ENCODE results near the gene DCUN1D2. TPM values are rescaled to one million over a fixed set of nuclear protein-coding genes. Genes with fewer than 3 reads are reported as not detected.

Gene DCUN1D2
- total RNA-seq, 6 donors from 2014 or later = 10.1 to 53.4 (median 26.5) TPM

DNA sequence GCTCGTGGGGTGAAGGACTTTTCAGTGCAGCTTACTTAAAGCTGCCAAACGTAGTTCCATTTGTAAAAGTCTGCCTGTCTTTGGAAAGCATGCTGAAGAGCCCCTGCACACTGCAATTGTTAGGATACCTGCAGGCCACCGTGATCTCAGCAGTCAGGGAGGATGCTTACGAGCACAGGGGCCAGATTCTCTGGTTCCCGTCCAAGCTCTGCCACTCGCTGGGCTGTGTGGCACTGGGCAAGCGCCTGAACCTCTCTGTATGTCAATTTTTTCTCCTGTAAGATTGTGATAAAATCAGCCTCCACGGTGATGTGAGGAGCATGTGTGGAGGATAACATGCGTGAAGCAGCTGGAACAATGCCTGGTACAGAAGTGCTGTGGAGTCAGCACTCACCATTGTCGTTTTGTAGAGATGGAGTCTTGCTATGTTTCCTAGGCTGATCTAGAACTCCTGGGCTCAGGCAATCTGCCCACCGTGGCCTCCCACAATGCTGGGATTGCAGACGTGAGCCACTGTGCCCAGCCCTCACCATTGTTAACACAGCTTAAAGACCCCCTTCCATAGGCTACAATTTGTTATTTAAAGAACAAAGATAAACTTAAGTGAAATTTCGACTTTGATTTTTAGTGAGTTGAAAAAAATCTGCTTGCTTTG lies 40.7 kb downstream of the DCUN1D2 start:
- Histone ChIP-seq H3K36me3 (peaks cover 0 to 13% (median 6%) of the 10 kb centered on the region in 4 donors), H3K4me1 (peaks cover 3 to 10% (median 8%) of the 10 kb centered on the region in 4 donors), H3K4me3 (peak overlapping the region in 3 of 4 donors; percentile 38 to 53 (median 48)), H3K9me3 (no peaks in the 10 kb centered on the region), H3K27ac (peak overlapping the region; percentile 71 to 81 (median 78)), H3K27me3 (no peaks in the 10 kb centered on the region)
- no peak for DNase-seq
- no peak for ATAC-seq (ENCODE audit: low FRiP score in 2 of 2)
- TF ChIP-seq POLR2AphosphoS5 (IDR thresholded peaks at IDR 0.05) (no peak), POLR2A (IDR thresholded peaks at IDR 0.05) (no peak), EP300 (IDR thresholded peaks at IDR 0.05) (no peak)
- TF ChIP-seq, protein P1, sequence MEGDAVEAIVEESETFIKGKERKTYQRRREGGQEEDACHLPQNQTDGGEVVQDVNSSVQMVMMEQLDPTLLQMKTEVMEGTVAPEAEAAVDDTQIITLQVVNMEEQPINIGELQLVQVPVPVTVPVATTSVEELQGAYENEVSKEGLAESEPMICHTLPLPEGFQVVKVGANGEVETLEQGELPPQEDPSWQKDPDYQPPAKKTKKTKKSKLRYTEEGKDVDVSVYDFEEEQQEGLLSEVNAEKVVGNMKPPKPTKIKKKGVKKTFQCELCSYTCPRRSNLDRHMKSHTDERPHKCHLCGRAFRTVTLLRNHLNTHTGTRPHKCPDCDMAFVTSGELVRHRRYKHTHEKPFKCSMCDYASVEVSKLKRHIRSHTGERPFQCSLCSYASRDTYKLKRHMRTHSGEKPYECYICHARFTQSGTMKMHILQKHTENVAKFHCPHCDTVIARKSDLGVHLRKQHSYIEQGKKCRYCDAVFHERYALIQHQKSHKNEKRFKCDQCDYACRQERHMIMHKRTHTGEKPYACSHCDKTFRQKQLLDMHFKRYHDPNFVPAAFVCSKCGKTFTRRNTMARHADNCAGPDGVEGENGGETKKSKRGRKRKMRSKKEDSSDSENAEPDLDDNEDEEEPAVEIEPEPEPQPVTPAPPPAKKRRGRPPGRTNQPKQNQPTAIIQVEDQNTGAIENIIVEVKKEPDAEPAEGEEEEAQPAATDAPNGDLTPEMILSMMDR (IDR thresholded peaks at IDR 0.05) = no peak
- WGBS, 2 donors = 87 to 89% methylated on average over 3 to 13 of the region's 13 CpGs

DNA sequence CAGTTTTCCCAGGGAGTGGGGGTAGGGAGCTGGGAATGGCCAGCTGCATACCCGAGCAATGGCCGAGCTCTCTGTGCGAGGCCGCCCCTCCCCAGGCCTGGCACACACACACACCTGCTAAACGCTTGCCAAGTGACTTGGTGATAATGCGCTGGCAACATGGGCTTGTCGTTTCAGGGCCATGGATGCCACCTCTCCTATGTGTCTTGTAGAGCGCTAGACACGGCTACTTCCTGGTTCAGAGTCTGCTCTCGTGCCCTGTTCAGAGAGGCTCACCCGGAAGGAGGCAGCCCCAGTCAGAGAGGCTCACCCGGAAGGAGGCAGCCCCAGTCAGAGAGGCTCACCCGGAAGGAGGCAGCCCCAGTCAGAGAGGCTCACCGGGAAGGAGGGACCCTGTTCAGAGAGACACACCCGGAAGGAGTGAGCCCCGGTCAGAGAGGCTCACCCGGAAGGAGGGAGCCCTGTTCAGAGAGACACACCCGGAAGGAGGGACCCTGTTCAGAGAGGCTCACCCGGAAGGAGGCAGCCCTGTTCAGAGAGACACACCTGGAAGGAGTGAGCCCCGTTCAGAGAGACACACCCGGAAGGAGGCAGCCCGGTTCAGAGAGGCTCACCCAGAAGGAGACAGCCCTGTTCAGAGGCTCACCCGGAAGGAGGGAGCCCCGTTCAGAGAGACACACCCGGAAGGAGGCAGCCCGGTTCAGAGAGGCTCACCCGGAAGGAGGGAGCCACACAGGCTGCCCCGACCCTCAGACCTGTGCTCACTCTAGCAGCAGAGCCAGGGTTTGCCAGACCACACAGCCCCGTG lies 41.4 kb downstream of the DCUN1D2 start:
- Histone ChIP-seq H3K27me3 (no peaks in the 10 kb centered on the region), H3K4me3 (peak overlapping the region in 3 of 4 donors; percentile 38 to 53 (median 48)), H3K27ac (peak overlapping the region; percentile 71 to 81 (median 78)), H3K9me3 (no peaks in the 10 kb centered on the region), H3K4me1 (peaks cover 3 to 10% (median 8%) of the 10 kb centered on the region in 4 donors), H3K36me3 (peaks cover 0 to 12% (median 6%) of the 10 kb centered on the region in 4 donors)
- TF ChIP-seq, protein P1 (IDR thresholded peaks at IDR 0.05) = no peak
- TF ChIP-seq POLR2A (IDR thresholded peaks at IDR 0.05) = peak in 1 of 4 donors; percentile 9
- DNase-seq = peak; percentile 59 to 78
- WGBS, 2 donors = 49 to 72% methylated on average over 13 to 29 of the region's 29 CpGs
- ATAC-seq (ENCODE audit: low FRiP score in 2 of 2) = peak; percentile 85 to 89

DNA sequence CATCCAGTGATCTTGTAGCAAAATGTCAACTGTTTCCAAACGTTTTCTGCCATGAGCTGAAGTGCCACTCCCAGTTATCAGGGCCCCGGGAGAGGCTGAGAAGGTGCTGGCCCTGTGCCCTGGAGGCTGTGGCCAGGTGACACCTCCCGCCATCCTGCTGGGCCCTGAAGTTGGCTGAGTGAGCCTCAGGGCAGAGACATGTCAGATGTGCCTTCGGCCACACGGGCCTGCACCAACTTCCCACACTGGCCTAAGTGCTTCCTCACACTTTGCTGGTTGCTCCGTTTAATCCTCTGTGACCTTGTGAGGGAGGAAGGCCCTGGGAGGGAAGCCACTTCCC lies 42.0 kb downstream of the DCUN1D2 start:
- ATAC-seq (ENCODE audit: low FRiP score in 2 of 2) = peak; percentile 39 to 50
- 34 to 60% methylated on average over 2 to 5 of the region's 6 CpGs for WGBS, 2 donors
- Histone ChIP-seq H3K9me3 (no peaks in the 10 kb centered on the region), H3K4me3 (peak overlapping the region in 3 of 4 donors; percentile 38 to 53 (median 48)), H3K36me3 (peaks cover 0 to 8% (median 3%) of the 10 kb centered on the region in 4 donors), H3K27me3 (no peaks in the 10 kb centered on the region), H3K27ac (peak overlapping the region; percentile 71 to 81 (median 78)), H3K4me1 (peaks cover 3 to 10% (median 8%) of the 10 kb centered on the region in 4 donors)
- peak; percentile 47 to 63 for DNase-seq
- TF ChIP-seq EP300 (IDR thresholded peaks at IDR 0.05) (no peak), POLR2A (IDR thresholded peaks at IDR 0.05) (peak in 1 of 4 donors; percentile 7)
- TF ChIP-seq, protein P1 (IDR thresholded peaks at IDR 0.05) = no peak

DNA sequence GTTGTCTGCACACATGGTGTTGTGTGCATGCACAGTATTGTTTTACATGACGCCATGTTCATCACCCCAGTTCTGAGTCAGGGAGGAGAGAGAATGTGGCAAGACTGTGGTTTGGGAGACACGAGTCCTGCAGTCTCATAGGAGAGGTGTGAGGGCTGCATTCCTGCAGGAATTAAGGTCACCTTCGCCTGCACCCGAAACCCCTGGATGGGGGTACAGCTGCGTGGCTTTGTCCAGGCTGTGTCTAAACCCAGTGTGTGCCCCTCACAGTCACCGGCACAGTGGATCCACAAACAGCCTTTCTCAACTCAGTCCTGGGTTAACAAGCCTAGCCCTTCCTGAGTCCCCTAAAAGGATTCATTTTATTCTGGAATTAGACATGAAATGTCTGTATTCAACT lies 42.9 kb downstream of the DCUN1D2 start:
- Histone ChIP-seq H3K4me1 (peaks cover 3 to 10% (median 8%) of the 10 kb centered on the region in 4 donors), H3K27me3 (no peaks in the 10 kb centered on the region), H3K27ac (no peak overlapping the region), H3K4me3 (no peak overlapping the region), H3K36me3 (no peaks in the 10 kb centered on the region), H3K9me3 (no peaks in the 10 kb centered on the region)
- TF ChIP-seq POLR2A (IDR thresholded peaks at IDR 0.05) = no peak
- DNase-seq (no peak), ATAC-seq (ENCODE audit: low FRiP score in 2 of 2) (no peak)
- WGBS, 2 donors = 92 to 94% methylated on average over 6 of the region's 6 CpGs

DNA sequence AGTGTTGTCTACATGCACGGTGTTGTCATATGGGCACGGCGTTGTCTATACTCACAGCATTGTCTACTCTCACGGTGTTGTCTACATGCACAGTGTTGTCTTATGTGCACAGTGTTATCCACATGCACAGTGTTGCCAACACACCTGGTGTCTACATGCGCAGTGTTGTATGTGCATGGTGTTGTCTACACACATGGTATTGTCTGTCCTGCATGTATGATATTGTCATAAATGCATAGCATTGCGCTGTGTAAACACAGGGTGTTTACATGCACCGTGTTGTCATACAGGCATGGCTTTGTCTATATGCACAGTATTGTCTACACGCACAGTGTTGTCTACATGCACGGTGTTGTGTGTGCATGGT lies 44.0 kb downstream of the DCUN1D2 start:
- ATAC-seq (ENCODE audit: low FRiP score in 2 of 2) (no peak), DNase-seq (no peak)
- H3K4me1 ChIP-seq = peaks cover 3 to 10% (median 8%) of the 10 kb centered on the region in 4 donors
- no peaks in the 10 kb centered on the region for H3K9me3 ChIP-seq
- no peak overlapping the region for H3K27ac ChIP-seq
- H3K27me3 ChIP-seq = no peaks in the 10 kb centered on the region
- no peaks in the 10 kb centered on the region for H3K36me3 ChIP-seq
- no peak overlapping the region for H3K4me3 ChIP-seq
- TF ChIP-seq EP300 (IDR thresholded peaks at IDR 0.05) (no peak), POLR2A (IDR thresholded peaks at IDR 0.05) (no peak), POLR2AphosphoS5 (IDR thresholded peaks at IDR 0.05) (no peak)
- TF ChIP-seq, protein P1 (IDR thresholded peaks at IDR 0.05) = no peak
- 78 to 85% methylated on average over 4 to 9 of the region's 9 CpGs for WGBS, 2 donors

Data from upper lobe of left lung (tissue), 6 donors.